ENCODE measurements around the gene CHERP. TPM values are rescaled to one million over a fixed set of nuclear protein-coding genes. Genes with fewer than 3 reads are reported as not detected.
"Not testable (repeated sequence)": the region's sequence is repeated elsewhere in the genome, so short reads cannot be mapped to it uniquely, and the experiment has no call there.

Gene CHERP
- total RNA-seq, 2 donors from 2014 or later, result 64.1 to 93.0 TPM

- Mint-ChIP-seq H3K4me3 (no peak overlapping the region), H3K27ac (no peak overlapping the region)
These were observed 64.9 kb downstream of the CHERP start for GRCh38 chr19:16477311-16477710.

GRCh38 chr19:16476401-16476800 lies 65.8 kb downstream of the CHERP start:
- Mint-ChIP-seq H3K27me3 (no peaks in the 10 kb centered on the region), H3K4me1 (ENCODE audit: low read depth in 2 of 2) (peaks cover 3 to 5% of the 10 kb centered on the region in 2 donors), H3K36me3 (no peaks in the 10 kb centered on the region), H3K4me3 (no peak overlapping the region), H3K9me3 (no peaks in the 10 kb centered on the region), H3K27ac (no peak overlapping the region)
- ATAC-seq (no peak), DNase-seq (ENCODE audit: low spot score) (no peak)

More at GRCh38 chr19:16477311-16477710, 64.9 kb downstream of the CHERP start:
- Mint-ChIP-seq H3K4me1 (ENCODE audit: low read depth in 2 of 2) (peaks cover 3 to 5% of the 10 kb centered on the region in 2 donors), H3K36me3 (no peaks in the 10 kb centered on the region), H3K9me3 (no peaks in the 10 kb centered on the region), H3K27me3 (no peaks in the 10 kb centered on the region)
- DNase-seq (ENCODE audit: low spot score), result no peak
- no peak for ATAC-seq

- Mint-ChIP-seq H3K9me3 (no peaks in the 10 kb centered on the region), H3K27me3 (no peaks in the 10 kb centered on the region), H3K27ac (no peak overlapping the region), H3K4me1 (ENCODE audit: low read depth in 2 of 2) (peaks cover 21 to 22% of the 10 kb centered on the region in 2 donors), H3K36me3 (no peaks in the 10 kb centered on the region), H3K4me3 (no peak overlapping the region)
- DNase-seq (ENCODE audit: low spot score) (no peak), ATAC-seq (no peak)
These were observed 68.3 kb downstream of the CHERP start for GRCh38 chr19:16473875-16474392.

GRCh38 chr19:16472992-16473391 lies 69.2 kb downstream of the CHERP start:
- Mint-ChIP-seq H3K27ac (no peak overlapping the region), H3K36me3 (no peaks in the 10 kb centered on the region), H3K27me3 (no peaks in the 10 kb centered on the region), H3K4me3 (peak overlapping the region; percentile 32), H3K4me1 (ENCODE audit: low read depth in 2 of 2) (peaks cover 29 to 32% of the 10 kb centered on the region in 2 donors), H3K9me3 (no peaks in the 10 kb centered on the region)
- no peak for DNase-seq (ENCODE audit: low spot score)
- ATAC-seq, result no peak

GRCh38 chr19:16472559-16472899 lies 69.7 kb downstream of the CHERP start:
- peak overlapping the region in 1 of 2 donors; percentile 53 for H3K27ac Mint-ChIP-seq
- H3K4me3 Mint-ChIP-seq, result peak overlapping the region; percentile 78
- peaks cover 32 to 37% of the 10 kb centered on the region in 2 donors for H3K4me1 Mint-ChIP-seq (ENCODE audit: low read depth in 2 of 2)
- DNase-seq (ENCODE audit: low spot score); H3K9me3 Mint-ChIP-seq; H3K27me3 Mint-ChIP-seq; ATAC-seq; H3K36me3 Mint-ChIP-seq: not testable (repeated sequence)

GRCh38 chr19:16470911-16471811 lies 71.1 kb downstream of the CHERP start:
- peak; percentile 24 to 56 for ATAC-seq
- Mint-ChIP-seq H3K27ac (peak overlapping the region; percentile 9 to 76), H3K36me3 (no peaks in the 10 kb centered on the region)

GRCh38 chr19:16470541-16470910 lies 71.7 kb downstream of the CHERP start:
- H3K9me3 Mint-ChIP-seq, result no peaks in the 10 kb centered on the region
- DNase-seq (ENCODE audit: low spot score) (no peak), ATAC-seq (no peak)
- peaks cover 42 to 46% of the 10 kb centered on the region in 2 donors for H3K4me1 Mint-ChIP-seq (ENCODE audit: low read depth in 2 of 2)
- peak overlapping the region; percentile 9 to 76 for H3K27ac Mint-ChIP-seq
- H3K27me3 Mint-ChIP-seq, result no peaks in the 10 kb centered on the region
- peak overlapping the region; percentile 82 for H3K4me3 Mint-ChIP-seq
- no peaks in the 10 kb centered on the region for H3K36me3 Mint-ChIP-seq

More at GRCh38 chr19:16470911-16471811, 71.1 kb downstream of the CHERP start:
- Mint-ChIP-seq H3K4me3 (peak overlapping the region; percentile 82), H3K4me1 (ENCODE audit: low read depth in 2 of 2) (peaks cover 38 to 45% of the 10 kb centered on the region in 2 donors), H3K27me3 (no peaks in the 10 kb centered on the region), H3K9me3 (no peaks in the 10 kb centered on the region)
- DNase-seq (ENCODE audit: low spot score), result no peak

Other genes starting within 250 kb of the CHERP start
- gene KLF2, start 217.6 kb downstream of the CHERP start, total RNA-seq, result 1 to 10 TPM; 3.4 to 6.7 TPM
- 10 to 100 TPM; 66.6 to 78.4 TPM for gene EPS15L1, start 70.5 kb downstream of the CHERP start, total RNA-seq
- gene CALR3, start 46.3 kb downstream of the CHERP start, total RNA-seq, result not detected
- 1 to 10 TPM; 3.3 to 7.5 TPM for gene C19orf44, start 46.0 kb downstream of the CHERP start, total RNA-seq
- gene SLC35E1, start 30.0 kb upstream of the CHERP start, total RNA-seq, result 10 to 100 TPM; 52.2 to 71.5 TPM
- 10 to 100 TPM; 15.5 to 28.1 TPM for gene MED26, start 85.8 kb upstream of the CHERP start, total RNA-seq
- 10 to 100 TPM; 53.8 to 75.5 TPM for gene SMIM7, start 117.7 kb upstream of the CHERP start, total RNA-seq
- under 1 TPM in 1 of 2 donors, not detected in 1; 0.31 TPM for gene TMEM38A, start 118.7 kb upstream of the CHERP start, total RNA-seq
- gene NWD1, start 177.4 kb upstream of the CHERP start, total RNA-seq, result not detected